H9 (cell line): ENCODE data around the gene TAF15. TPM values are rescaled to one million over a fixed set of nuclear protein-coding genes. Genes with fewer than 3 reads are reported as not detected.

Experiments used
- DNase-seq: peaks from one replicate; pipeline ENCODE4 v3.0.0-alpha.2; 2017
- H2AFZ ChIP-seq: one replicate; pipeline ENCODE4 v1.6.1; 2013; ENCODE audit warnings: mild to moderate bottlenecking, low read length, control low read depth, moderate library complexity
- H2AK5ac ChIP-seq: 2 replicates; pipeline ENCODE4 v1.6.1; 2013; ENCODE audit warnings: low read length, control low read depth, mixed read lengths; ENCODE audit not compliant: insufficient read length
- H2BK120ac ChIP-seq: one replicate; pipeline ENCODE4 v1.6.1; 2013; ENCODE audit warnings: low read depth, mild to moderate bottlenecking, low read length, control low read depth, inconsistent platforms; ENCODE audit not compliant: poor library complexity, severe bottlenecking
- H2BK12ac ChIP-seq: 2 replicates; pipeline ENCODE4 v1.6.1; 2013; ENCODE audit warnings: low read length, control low read depth, mixed read lengths, low read depth; ENCODE audit not compliant: insufficient read length
- H2BK15ac ChIP-seq: 2 replicates; pipeline ENCODE4 v1.6.1; 2013; ENCODE audit warnings: low read depth, low read length, control low read depth
- H2BK20ac ChIP-seq: one replicate; pipeline ENCODE4 v1.6.1; 2013; ENCODE audit warnings: low read depth, mild to moderate bottlenecking, low read length, control low read depth, inconsistent platforms; ENCODE audit not compliant: poor library complexity, severe bottlenecking
- H2BK5ac ChIP-seq: 2 replicates; pipeline ENCODE4 v1.6.1; 2013; ENCODE audit warnings: low read length, control low read depth, mixed read lengths; ENCODE audit not compliant: insufficient read length
- H3K14ac ChIP-seq: 2 replicates; pipeline ENCODE4 v1.6.1; 2013; ENCODE audit warnings: low read length, control low read depth; ENCODE audit not compliant: insufficient read depth
- H3K18ac ChIP-seq: 2 replicates; pipeline ENCODE4 v1.6.1; 2013; ENCODE audit warnings: low read depth, mild to moderate bottlenecking, mixed read lengths, low read length, control low read depth; ENCODE audit not compliant: insufficient read length
- H3K23ac ChIP-seq: 2 replicates; pipeline ENCODE4 v1.6.1; 2013; ENCODE audit warnings: low read length, control low read depth, mixed read lengths, low read depth; ENCODE audit not compliant: insufficient read length
- H3K23me2 ChIP-seq: 2 replicates; pipeline ENCODE4 v1.6.1; 2013; ENCODE audit warnings: low read depth, mild to moderate bottlenecking, mixed read lengths, low read length, control low read depth; ENCODE audit not compliant: insufficient read length, poor library complexity, severe bottlenecking
- H3K27ac ChIP-seq: 2 replicates; pipeline ENCODE4 v1.5.1; 2013; ENCODE audit warnings: low read length, control low read depth, mixed read lengths, low read depth; ENCODE audit not compliant: insufficient read length
- H3K27me3 ChIP-seq: 2 replicates; pipeline ENCODE4 v1.6.1; 2013; ENCODE audit warnings: low read length, control low read depth, inconsistent platforms; ENCODE audit not compliant: insufficient read depth
- H3K4ac ChIP-seq: 2 replicates; pipeline ENCODE4 v1.6.1; 2013; ENCODE audit warnings: low read depth, mild to moderate bottlenecking, control low read depth, inconsistent platforms, low read length, moderate library complexity
- H3K4me1 ChIP-seq: 2 replicates; pipeline ENCODE4 v1.6.1; 2013; ENCODE audit warnings: low read length, control low read depth, inconsistent platforms; ENCODE audit not compliant: insufficient read depth
- H3K4me2 ChIP-seq: 2 replicates; pipeline ENCODE4 v1.6.1; 2013; ENCODE audit warnings: low read length, control low read depth, mixed read lengths; ENCODE audit not compliant: insufficient read length, insufficient read depth
- H3K56ac ChIP-seq: 2 replicates; pipeline ENCODE4 v1.6.1; 2013; ENCODE audit warnings: low read depth, mild to moderate bottlenecking, mixed read lengths, low read length, control low read depth; ENCODE audit not compliant: insufficient read length
- H3K79me1 ChIP-seq: 2 replicates; pipeline ENCODE4 v1.6.1; 2013; ENCODE audit warnings: low read depth, mild to moderate bottlenecking, moderate library complexity, low read length, control low read depth, inconsistent platforms; ENCODE audit not compliant: insufficient read depth, poor library complexity, severe bottlenecking
- H3K79me2 ChIP-seq: 2 replicates; pipeline ENCODE4 v1.6.1; 2013; ENCODE audit warnings: low read length, control low read depth, inconsistent platforms; ENCODE audit not compliant: insufficient read depth
- H3K9ac ChIP-seq: 2 replicates; pipeline ENCODE4 v1.6.1; 2013; ENCODE audit warnings: low read length, control low read depth, mixed read lengths; ENCODE audit not compliant: insufficient read length; ENCODE audit errors: extremely low read depth
- H3K9me3 ChIP-seq: one replicate; pipeline ENCODE4 v1.6.1; 2013; ENCODE audit warnings: low read depth, low read length, inconsistent platforms; ENCODE audit not compliant: control insufficient read depth
- H3T11ph ChIP-seq: one replicate; pipeline ENCODE4 v1.6.1; 2013; ENCODE audit warnings: mild to moderate bottlenecking, low read length, control low read depth, inconsistent platforms
- H4K20me1 ChIP-seq: one replicate; pipeline ENCODE4 v1.6.1; 2013; ENCODE audit not compliant: control insufficient read depth, insufficient read length, insufficient read depth
- H4K5ac ChIP-seq: 2 replicates; pipeline ENCODE4 v1.6.1; 2013; ENCODE audit warnings: low read depth, mild to moderate bottlenecking, mixed read lengths, low read length, control low read depth; ENCODE audit not compliant: insufficient read length
- H4K8ac ChIP-seq: replicated peaks from 2 replicates; pipeline ENCODE4 v1.6.1; 2013; ENCODE audit warnings: low read length, control low read depth, mixed read lengths, low read depth; ENCODE audit not compliant: insufficient read length
- H4K91ac ChIP-seq: 2 replicates; pipeline ENCODE4 v1.6.1; 2013; ENCODE audit warnings: low read depth, mild to moderate bottlenecking, moderate library complexity, mixed read lengths, low read length, control low read depth; ENCODE audit not compliant: insufficient read length
- H3K27ac Mint-ChIP-seq, 3 experiments: 2 replicates in 2 of 3; 3 replicates in 1 of 3; pipeline ENCODE4 v1.8.0; 2020 to 2021; ENCODE audit warnings: mixed read lengths in 3 of 3, mild to moderate bottlenecking in 1 of 3, moderate library complexity in 1 of 3
- H3K27me3 Mint-ChIP-seq: 2 replicates; pipeline ENCODE4 v1.8.0; 2021; ENCODE audit warnings: low read depth, mild to moderate bottlenecking, moderate library complexity, mixed read lengths
- H3K36me3 Mint-ChIP-seq, 3 experiments: 2 replicates in 2 of 3; 3 replicates in 1 of 3; pipeline ENCODE4 v1.8.0; 2020 to 2021; ENCODE audit warnings: low read depth in 3 of 3, mixed read lengths in 3 of 3; ENCODE audit not compliant: insufficient read depth in 1 of 3
- H3K4me1 Mint-ChIP-seq, 2 experiments: 2 replicates each; pipeline ENCODE4 v1.8.0; 2020; ENCODE audit warnings: mixed read lengths in 2 of 2
- H3K4me3 Mint-ChIP-seq, 2 experiments: 2 replicates in 1 of 2; 3 replicates in 1 of 2; pipeline ENCODE4 v1.8.0; 2020 to 2021; ENCODE audit warnings: mild to moderate bottlenecking in 2 of 2, mixed read lengths in 2 of 2, moderate library complexity in 1 of 2
- H3K9me3 Mint-ChIP-seq, 2 experiments: 2 replicates in 1 of 2; 3 replicates in 1 of 2; pipeline ENCODE4 v1.8.0; 2020; ENCODE audit warnings: mild to moderate bottlenecking in 2 of 2, mixed read lengths in 2 of 2, moderate library complexity in 1 of 2
- WGBS: extraction: QIAGEN DNeasy Blood & Tissue Kit; methylation state at CpG from one replicate; pipeline ENCODE4 v1.1.7; 2013; ENCODE audit warnings: missing lambda C conversion rate, low lambda C conversion rate, mixed read lengths; ENCODE audit not compliant: insufficient read length; ENCODE audit errors: extremely low coverage; 5-methylcytosine and 5-hydroxymethylcytosine counted together
- total RNA-seq: library from RNA; stranded (reverse); gene quantifications from 2 replicates; pipeline ENCODE4 v1.2.1, GENCODE V29; 2021
- TF ChIP-seq, protein P1 (sequence below): fragments of 200-600 bp; sonication (generic); conservative IDR thresholded peaks from 3 replicates; pipeline ENCODE4 v1.8.0; 2021; ENCODE audit warnings: antibody characterized with exemption, mild to moderate bottlenecking

The TAF15 gene
- total RNA-seq, 1 experiment from 2014 or later: 304 TPM

DNA sequence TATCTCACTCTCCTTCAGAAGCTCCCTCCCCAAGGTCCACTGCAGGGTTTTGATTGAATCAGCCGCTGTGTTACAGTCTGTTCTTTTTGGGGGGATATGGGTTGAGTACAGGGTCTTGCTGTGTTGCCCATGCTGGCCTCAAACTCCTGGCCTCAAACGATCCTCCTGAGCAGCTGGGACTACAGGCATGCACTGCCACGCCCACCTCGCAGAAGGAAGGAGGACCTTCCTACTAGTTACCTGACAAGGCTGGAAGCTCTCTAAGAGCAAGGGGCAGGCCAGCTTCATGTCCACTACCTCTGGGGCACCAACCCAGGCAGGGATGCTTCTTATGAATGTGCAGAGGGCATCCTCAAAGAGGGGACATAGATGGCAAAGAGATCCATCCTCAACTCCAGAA is 11.9 kb upstream of the TAF15 start:
- H3K27ac ChIP-seq: no peak overlapping the region
- H3K36me3 Mint-ChIP-seq: no peaks in the 10 kb centered on the region
- H4K5ac ChIP-seq: no peak overlapping the region
- no peak overlapping the region for H3K14ac ChIP-seq
- H3K79me1 ChIP-seq: no peaks in the 10 kb centered on the region
- H2BK15ac ChIP-seq: no peak overlapping the region
- 0 out of 2 replicates have a peak, but pooled peaks cover 2% of the 10 kb centered on the region for H3K4me1 ChIP-seq
- no peak overlapping the region for H3K4ac ChIP-seq
- H3K18ac ChIP-seq: no peak overlapping the region
- H3K23me2 ChIP-seq: peaks cover 6% of the 10 kb centered on the region
- H4K91ac ChIP-seq: no peak overlapping the region
- no peaks in the 10 kb centered on the region for H4K20me1 ChIP-seq
- H3K27me3 ChIP-seq: peaks cover 33% of the 10 kb centered on the region
- H3K4me3 Mint-ChIP-seq: no peak overlapping the region
- no peaks in the 10 kb centered on the region for H3K79me2 ChIP-seq
- no peak overlapping the region for H3K27ac Mint-ChIP-seq
- TF ChIP-seq, protein P1, sequence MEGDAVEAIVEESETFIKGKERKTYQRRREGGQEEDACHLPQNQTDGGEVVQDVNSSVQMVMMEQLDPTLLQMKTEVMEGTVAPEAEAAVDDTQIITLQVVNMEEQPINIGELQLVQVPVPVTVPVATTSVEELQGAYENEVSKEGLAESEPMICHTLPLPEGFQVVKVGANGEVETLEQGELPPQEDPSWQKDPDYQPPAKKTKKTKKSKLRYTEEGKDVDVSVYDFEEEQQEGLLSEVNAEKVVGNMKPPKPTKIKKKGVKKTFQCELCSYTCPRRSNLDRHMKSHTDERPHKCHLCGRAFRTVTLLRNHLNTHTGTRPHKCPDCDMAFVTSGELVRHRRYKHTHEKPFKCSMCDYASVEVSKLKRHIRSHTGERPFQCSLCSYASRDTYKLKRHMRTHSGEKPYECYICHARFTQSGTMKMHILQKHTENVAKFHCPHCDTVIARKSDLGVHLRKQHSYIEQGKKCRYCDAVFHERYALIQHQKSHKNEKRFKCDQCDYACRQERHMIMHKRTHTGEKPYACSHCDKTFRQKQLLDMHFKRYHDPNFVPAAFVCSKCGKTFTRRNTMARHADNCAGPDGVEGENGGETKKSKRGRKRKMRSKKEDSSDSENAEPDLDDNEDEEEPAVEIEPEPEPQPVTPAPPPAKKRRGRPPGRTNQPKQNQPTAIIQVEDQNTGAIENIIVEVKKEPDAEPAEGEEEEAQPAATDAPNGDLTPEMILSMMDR: no peak
- no peak overlapping the region for H2AK5ac ChIP-seq
- no peaks in the 10 kb centered on the region for H3K9me3 Mint-ChIP-seq
- no peak for DNase-seq
- H4K8ac ChIP-seq: no peak overlapping the region
- H3K9ac ChIP-seq: no peak overlapping the region
- no peaks in the 10 kb centered on the region for H3K9me3 ChIP-seq
- H2BK5ac ChIP-seq: no peak overlapping the region
- H2BK120ac ChIP-seq: no peak overlapping the region
- no peak overlapping the region for H2AFZ ChIP-seq
- no peak overlapping the region for H3K56ac ChIP-seq
- H3K4me2 ChIP-seq: no peak overlapping the region
- H3K27me3 Mint-ChIP-seq: peaks cover 83% of the 10 kb centered on the region
- H2BK20ac ChIP-seq: no peak overlapping the region
- H2BK12ac ChIP-seq: no peak overlapping the region
- H3K23ac ChIP-seq: no peak overlapping the region
- H3K4me1 Mint-ChIP-seq: peaks cover 6 to 12% of the 10 kb centered on the region in 2 experiments
- H3T11ph ChIP-seq: no peak overlapping the region
- no CpG with 5 or more reads among the region's 4 CpGs for WGBS
